Cardiac fibroblast (primary cell): ENCODE measurements around the gene TTLL11.
"Not testable (repeated sequence)": the region's sequence is repeated elsewhere in the genome, so short reads cannot be mapped to it uniquely, and the experiment has no call there.

ENCODE experiments used
- DNase-seq, 2 donors: peaks; one replicate each; pipeline versions ENCODE4 v3.0.0 to v3.0.0-alpha.2; 2010; ENCODE audit warnings: low read depth in 2 of 2
- H3K4me3 ChIP-seq, 2 donors: replicated peaks in 1 of 2; 1 replicate in 1 of 2; 2 replicates in 1 of 2; pipeline ENCODE4 v1.5.1; 2011; ENCODE audit warnings: low read depth in 2 of 2, low read length in 2 of 2, mild to moderate bottlenecking in 2 of 2, moderate library complexity in 1 of 2
- TF ChIP-seq, protein P1 (sequence below): IDR thresholded peaks from one replicate; pipeline ENCODE4 v1.5.1; 2011; ENCODE audit warnings: low read depth, mild to moderate bottlenecking, low read length, inconsistent platforms

Gene TTLL11

DNA sequence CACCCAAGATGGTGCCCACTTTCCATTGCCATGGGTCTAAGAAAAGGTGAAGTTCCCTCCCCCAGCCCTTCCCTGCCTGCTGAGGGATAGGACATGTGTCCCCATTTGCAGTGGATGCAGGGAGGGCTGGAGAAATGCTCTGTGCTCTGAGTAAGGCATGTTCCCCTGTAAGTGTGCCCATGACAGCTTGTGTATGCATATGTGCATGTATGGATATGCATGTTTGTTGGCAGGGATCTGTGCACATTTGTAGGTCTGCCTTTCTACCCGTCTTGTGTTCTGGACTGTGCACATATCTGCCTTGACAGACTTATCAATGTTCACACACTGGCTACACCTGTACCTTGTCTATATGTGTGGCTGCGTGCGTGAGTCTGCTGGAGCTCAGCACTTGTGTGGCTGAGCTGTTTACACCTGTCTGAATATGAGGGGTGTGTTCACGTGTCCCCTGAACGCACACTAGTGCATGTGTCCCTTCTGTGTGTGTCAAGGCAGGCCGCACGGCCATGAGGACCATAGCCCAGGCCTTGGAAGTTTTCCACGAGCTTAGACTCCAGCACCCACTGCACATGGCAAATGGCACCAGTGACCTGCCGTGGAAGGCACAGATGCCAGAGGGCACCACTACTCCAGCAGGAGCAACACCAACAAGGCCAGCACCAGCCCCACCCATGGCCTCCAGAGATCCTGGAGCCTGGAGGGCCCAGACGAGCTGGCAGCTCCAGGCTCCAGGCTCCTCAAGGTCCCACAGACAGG lies 27.4 kb upstream of the TTLL11 start:
- no peak overlapping the region for H3K4me3 ChIP-seq
- TF ChIP-seq, protein P1, sequence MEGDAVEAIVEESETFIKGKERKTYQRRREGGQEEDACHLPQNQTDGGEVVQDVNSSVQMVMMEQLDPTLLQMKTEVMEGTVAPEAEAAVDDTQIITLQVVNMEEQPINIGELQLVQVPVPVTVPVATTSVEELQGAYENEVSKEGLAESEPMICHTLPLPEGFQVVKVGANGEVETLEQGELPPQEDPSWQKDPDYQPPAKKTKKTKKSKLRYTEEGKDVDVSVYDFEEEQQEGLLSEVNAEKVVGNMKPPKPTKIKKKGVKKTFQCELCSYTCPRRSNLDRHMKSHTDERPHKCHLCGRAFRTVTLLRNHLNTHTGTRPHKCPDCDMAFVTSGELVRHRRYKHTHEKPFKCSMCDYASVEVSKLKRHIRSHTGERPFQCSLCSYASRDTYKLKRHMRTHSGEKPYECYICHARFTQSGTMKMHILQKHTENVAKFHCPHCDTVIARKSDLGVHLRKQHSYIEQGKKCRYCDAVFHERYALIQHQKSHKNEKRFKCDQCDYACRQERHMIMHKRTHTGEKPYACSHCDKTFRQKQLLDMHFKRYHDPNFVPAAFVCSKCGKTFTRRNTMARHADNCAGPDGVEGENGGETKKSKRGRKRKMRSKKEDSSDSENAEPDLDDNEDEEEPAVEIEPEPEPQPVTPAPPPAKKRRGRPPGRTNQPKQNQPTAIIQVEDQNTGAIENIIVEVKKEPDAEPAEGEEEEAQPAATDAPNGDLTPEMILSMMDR, result no peak
- no peak for DNase-seq

- no peak for DNase-seq
Measured at GRCh38 chr9:122119721-122120120, 26.6 kb upstream of the TTLL11 start.

DNA sequence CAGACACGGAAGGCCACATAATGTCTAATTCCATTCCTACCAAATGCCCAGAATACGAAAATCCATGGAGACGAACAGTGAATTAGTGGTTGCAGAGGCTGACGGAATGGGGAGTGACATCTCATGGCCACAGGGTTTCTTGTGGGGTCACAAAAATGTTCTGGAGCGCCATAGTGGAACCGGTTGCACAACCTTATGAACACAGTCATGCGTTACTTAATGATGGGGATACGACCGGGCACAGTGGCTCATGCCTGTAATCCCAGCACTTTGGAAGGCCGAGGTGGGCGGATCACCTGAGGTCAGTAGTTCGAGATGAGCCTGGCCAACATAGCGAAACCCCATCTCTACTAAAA lies 26.0 kb upstream of the TTLL11 start:
- no peak for DNase-seq
- no peak overlapping the region for H3K4me3 ChIP-seq
- TF ChIP-seq, protein P1, result no peak

More at GRCh38 chr9:122119721-122120120, 26.6 kb upstream of the TTLL11 start:
- TF ChIP-seq, protein P1, result no peak
- no peak overlapping the region for H3K4me3 ChIP-seq

GRCh38 chr9:122118343-122119165 lies 25.4 kb upstream of the TTLL11 start:
- TF ChIP-seq, protein P1, result no peak
- no peak for DNase-seq
- no peak overlapping the region for H3K4me3 ChIP-seq

DNA sequence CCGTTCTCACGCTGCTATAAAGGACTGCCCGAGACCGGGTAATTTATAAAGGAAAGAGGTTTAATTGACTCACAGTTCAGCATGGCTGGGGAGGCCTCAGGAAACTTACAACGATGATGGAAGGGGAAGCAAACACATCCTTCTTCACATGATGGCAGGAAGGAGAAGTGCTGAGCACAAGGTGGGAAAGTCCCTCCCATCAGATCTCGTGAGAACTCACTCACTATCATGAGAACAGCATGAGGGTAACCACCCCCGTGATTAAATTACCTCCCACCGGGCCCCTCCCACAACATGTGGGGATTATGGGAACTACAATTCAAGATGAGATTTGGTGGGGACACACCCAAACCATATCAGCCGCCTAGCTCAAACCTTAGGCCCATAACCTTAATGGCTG lies 24.1 kb upstream of the TTLL11 start:
- H3K4me3 ChIP-seq, DNase-seq: not testable (repeated sequence)

- no peak for DNase-seq
- H3K4me3 ChIP-seq, result no peak overlapping the region
- TF ChIP-seq, protein P1, result no peak
Measured at GRCh38 chr9:122116448-122117173, 23.5 kb upstream of the TTLL11 start.

GRCh38 chr9:122116040-122116439 lies 22.9 kb upstream of the TTLL11 start:
- TF ChIP-seq, protein P1, result no peak
- DNase-seq, result no peak
- no peak overlapping the region for H3K4me3 ChIP-seq
